BLaER1 (cell line): ENCODE data around the gene TLE4.

ENCODE experiments used
- H3K27ac ChIP-seq: shearing (Covaris generic); formaldehyde crosslinking; 2 replicates; pipeline ENCODE4 v1.8.1; 2022
- H3K27me3 ChIP-seq: shearing (Covaris generic); formaldehyde crosslinking; 2 replicates; pipeline ENCODE4 v1.8.1; 2022
- H3K36me3 ChIP-seq: shearing (Covaris generic); formaldehyde crosslinking; 2 replicates; pipeline ENCODE4 v1.8.1; 2022
- H3K4me1 ChIP-seq: shearing (Covaris generic); formaldehyde crosslinking; 2 replicates; pipeline ENCODE4 v1.8.1; 2022
- H3K4me2 ChIP-seq: shearing (Covaris generic); formaldehyde crosslinking; 2 replicates; pipeline ENCODE4 v1.8.1; 2022
- H3K4me3 ChIP-seq: shearing (Covaris generic); formaldehyde crosslinking; 2 replicates; pipeline ENCODE4 v1.8.1; 2022
- H3K9ac ChIP-seq: shearing (Covaris generic); formaldehyde crosslinking; 2 replicates; pipeline ENCODE4 v1.8.1; 2022
- H3K9me3 ChIP-seq: shearing (Covaris generic); formaldehyde crosslinking; 2 replicates; pipeline ENCODE4 v1.8.1; 2022
- H4K20me1 ChIP-seq: shearing (Covaris generic); formaldehyde crosslinking; 2 replicates; pipeline ENCODE4 v1.8.1; 2022
- Cebpa-rat ChIP-seq: shearing (Covaris generic); IDR thresholded peaks from 2 replicates; pipeline ENCODE4 v1.8.1; 2022

TLE4 gene

DNA sequence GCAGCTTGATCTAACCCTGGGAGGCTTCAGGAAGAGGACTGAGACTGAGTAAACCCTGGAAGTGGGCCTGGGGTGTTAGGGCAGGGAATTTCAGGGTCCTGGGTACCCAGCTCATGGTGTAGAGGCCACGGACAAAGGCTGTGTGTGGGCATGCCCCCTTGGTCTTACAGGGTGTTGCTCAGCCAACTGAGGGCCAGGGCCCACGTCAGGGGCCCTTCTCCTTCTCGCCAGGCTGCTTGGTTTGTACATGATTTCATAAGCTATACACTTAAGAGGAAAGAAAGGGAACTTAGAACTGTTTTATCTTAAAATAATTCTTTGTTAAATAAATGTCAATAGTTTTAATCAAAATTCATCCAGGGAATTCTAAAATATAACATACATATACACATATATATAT is 95.4 kb downstream of the TLE4 start:
- H3K36me3 ChIP-seq: peaks cover 92% of the 10 kb centered on the region
- H3K27ac ChIP-seq: 0 out of 2 replicates have a peak overlapping the region, but pooled peaks have one; percentile 3
- no peak overlapping the region for H3K4me3 ChIP-seq
- TF ChIP-seq Cebpa-rat: no peak
- peaks cover 19% of the 10 kb centered on the region for H3K4me1 ChIP-seq
- H4K20me1 ChIP-seq: peaks cover 84% of the 10 kb centered on the region
- no peak overlapping the region for H3K4me2 ChIP-seq
- H3K9me3 ChIP-seq: no peaks in the 10 kb centered on the region
- no peak overlapping the region for H3K9ac ChIP-seq
- no peaks in the 10 kb centered on the region for H3K27me3 ChIP-seq

DNA sequence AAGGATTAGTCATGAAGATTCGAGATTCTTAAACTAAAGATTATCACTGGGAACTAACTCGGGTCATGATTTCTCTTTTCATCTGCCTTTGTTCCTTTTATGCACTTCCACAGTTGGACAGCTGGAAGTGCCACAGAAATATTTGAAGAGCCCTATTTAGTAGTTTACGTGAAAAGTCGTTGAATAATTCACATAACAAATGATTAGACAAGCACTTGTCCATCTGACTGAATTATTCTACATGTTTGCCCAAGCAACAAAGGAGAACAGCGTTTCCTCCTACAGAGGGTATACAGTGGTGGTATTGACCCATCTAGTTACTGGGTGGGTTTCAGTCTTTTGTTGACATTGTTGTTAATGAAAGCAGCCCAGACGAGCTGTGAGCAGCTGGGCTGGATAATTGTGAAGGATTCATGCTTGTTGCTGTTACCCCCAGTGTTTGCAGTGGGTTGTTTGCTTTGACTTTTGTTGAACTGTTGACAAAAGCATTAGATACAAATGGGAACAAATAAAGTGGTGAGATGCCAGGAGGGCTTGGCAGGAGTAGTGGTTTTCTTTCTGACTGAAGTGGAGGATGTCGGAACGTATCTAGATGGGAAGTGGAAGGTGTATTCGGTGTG is 96.2 kb downstream of the TLE4 start:
- Histone ChIP-seq H4K20me1 (peaks cover 87% of the 10 kb centered on the region), H3K4me3 (no peak overlapping the region), H3K4me2 (no peak overlapping the region), H3K4me1 (peaks cover 13% of the 10 kb centered on the region), H3K9ac (no peak overlapping the region), H3K27me3 (no peaks in the 10 kb centered on the region), H3K9me3 (no peaks in the 10 kb centered on the region), H3K36me3 (peaks cover 96% of the 10 kb centered on the region), H3K27ac (no peak overlapping the region)
- no peak for TF ChIP-seq Cebpa-rat

DNA sequence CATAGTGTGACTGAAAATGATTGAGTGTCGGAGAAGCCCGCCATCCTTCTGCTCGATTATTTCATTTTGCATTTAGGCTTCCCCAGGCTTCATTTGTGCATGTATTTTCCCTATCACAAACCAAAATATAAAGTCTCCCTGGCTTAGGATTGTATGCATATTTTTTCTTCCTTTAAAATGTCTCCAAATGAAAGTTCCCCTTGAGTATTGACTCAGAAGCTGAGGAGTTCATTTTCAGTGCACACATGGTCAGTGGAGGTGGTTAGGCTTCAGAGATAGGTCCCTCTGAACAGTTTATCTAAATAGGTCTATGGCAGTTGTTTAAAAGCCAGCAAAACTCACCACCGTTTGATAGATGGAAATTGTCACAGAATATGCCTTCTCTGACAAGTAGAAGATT is 97.2 kb downstream of the TLE4 start:
- no peaks in the 10 kb centered on the region for H3K27me3 ChIP-seq
- no peak overlapping the region for H3K4me3 ChIP-seq
- peaks cover 4% of the 10 kb centered on the region; the same call in 1 of the 2 replicates for H3K4me1 ChIP-seq
- no peak overlapping the region for H3K4me2 ChIP-seq
- TF ChIP-seq Cebpa-rat: no peak
- H4K20me1 ChIP-seq: peaks cover 83% of the 10 kb centered on the region
- H3K36me3 ChIP-seq: peaks cover 98% of the 10 kb centered on the region
- no peak overlapping the region for H3K9ac ChIP-seq
- H3K27ac ChIP-seq: no peak overlapping the region
- H3K9me3 ChIP-seq: no peaks in the 10 kb centered on the region

DNA sequence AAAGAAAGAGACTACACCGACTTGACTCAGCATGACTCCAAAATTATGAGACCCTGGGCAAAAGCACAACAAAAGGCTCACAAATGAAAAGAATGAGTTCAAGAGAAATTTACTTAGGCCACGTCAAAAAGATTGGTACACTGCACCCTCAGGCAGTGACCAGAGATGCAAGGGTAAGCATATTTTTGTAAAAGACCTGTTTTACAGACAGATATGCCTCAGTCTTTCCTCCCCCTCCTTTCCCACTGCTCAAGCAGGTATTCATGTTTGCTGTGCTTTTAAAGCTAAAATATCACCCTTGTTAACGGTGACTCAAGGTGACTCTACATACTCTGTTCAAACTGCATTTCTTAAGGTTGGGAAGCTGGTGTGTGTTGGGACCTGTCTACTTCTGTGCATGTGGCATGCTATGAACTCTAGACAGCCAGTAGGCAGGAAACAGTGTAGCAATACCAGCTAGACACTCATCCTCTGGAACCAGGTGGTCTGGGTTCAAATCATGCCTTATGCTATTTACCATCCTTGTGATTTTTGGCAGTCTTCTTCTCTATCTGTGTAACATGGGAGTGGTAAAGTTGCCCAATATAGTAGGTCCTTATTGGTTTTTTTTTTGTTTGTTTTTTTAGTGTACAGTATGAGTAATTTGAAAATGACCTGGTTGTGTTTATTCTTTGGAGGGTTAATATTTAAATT is 98.7 kb downstream of the TLE4 start:
- H3K27ac ChIP-seq: no peak overlapping the region
- no peaks in the 10 kb centered on the region for H3K9me3 ChIP-seq
- no peaks in the 10 kb centered on the region for H3K27me3 ChIP-seq
- no peaks in the 10 kb centered on the region; the same call in 1 of the 2 replicates for H3K4me1 ChIP-seq
- H3K36me3 ChIP-seq: peaks cover 99% of the 10 kb centered on the region
- H3K4me2 ChIP-seq: no peak overlapping the region
- H4K20me1 ChIP-seq: peaks cover 72% of the 10 kb centered on the region
- TF ChIP-seq Cebpa-rat: no peak
- no peak overlapping the region; the same call in 1 of the 2 replicates for H3K9ac ChIP-seq
- H3K4me3 ChIP-seq: no peak overlapping the region

DNA sequence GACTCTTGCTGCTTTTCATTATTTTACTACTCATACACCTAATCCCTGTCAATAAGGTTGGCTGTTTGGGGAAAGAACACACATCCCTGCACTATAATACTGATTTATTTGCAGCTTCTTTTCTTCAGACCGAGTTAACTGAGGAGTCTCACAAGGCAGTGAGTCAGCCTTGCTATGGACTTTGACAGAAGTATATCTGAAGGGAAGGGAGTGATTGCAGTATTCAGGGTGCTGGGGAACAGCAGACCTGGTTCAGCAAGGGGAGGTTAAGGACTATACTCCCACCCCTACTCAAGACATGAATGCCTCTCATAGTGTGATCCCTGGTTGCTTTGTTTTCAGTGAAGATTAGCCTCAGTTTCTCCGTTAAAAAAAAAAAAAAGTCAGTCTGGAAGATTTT is 99.8 kb downstream of the TLE4 start:
- H3K4me1 ChIP-seq: no peaks in the 10 kb centered on the region; the same call in 1 of the 2 replicates
- H3K4me3 ChIP-seq: no peak overlapping the region
- TF ChIP-seq Cebpa-rat: no peak
- H3K27me3 ChIP-seq: no peaks in the 10 kb centered on the region
- no peaks in the 10 kb centered on the region for H3K9me3 ChIP-seq
- peaks cover 100% of the 10 kb centered on the region for H3K36me3 ChIP-seq
- no peak overlapping the region for H3K9ac ChIP-seq
- peaks cover 69% of the 10 kb centered on the region for H4K20me1 ChIP-seq
- H3K27ac ChIP-seq: no peak overlapping the region
- H3K4me2 ChIP-seq: no peak overlapping the region

DNA sequence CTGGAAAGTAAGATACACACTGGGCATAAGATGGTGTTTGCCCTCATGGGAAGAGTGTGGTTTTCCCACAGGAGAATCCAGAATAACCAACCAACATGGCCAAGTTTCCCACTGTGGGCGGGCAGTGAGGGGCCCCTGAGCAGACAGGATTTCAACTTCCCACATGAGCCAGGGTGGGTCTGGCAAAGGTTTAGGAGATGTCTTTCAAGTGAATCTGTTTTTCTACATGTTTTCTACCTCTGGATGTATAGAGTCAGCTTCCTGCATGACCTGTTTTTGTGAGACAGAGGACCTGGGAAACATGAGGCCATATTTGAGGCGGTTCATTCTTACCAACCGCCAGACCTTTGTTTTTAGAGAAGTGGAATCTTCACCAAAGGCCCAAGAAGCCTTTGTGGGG is 100.5 kb downstream of the TLE4 start:
- Histone ChIP-seq H4K20me1 (peaks cover 64% of the 10 kb centered on the region), H3K27me3 (no peaks in the 10 kb centered on the region), H3K4me3 (no peak overlapping the region), H3K9ac (no peak overlapping the region), H3K9me3 (no peaks in the 10 kb centered on the region), H3K4me2 (no peak overlapping the region), H3K4me1 (no peaks in the 10 kb centered on the region; the same call in 1 of the 2 replicates), H3K36me3 (peaks cover 100% of the 10 kb centered on the region), H3K27ac (no peak overlapping the region)
- TF ChIP-seq Cebpa-rat: no peak

DNA sequence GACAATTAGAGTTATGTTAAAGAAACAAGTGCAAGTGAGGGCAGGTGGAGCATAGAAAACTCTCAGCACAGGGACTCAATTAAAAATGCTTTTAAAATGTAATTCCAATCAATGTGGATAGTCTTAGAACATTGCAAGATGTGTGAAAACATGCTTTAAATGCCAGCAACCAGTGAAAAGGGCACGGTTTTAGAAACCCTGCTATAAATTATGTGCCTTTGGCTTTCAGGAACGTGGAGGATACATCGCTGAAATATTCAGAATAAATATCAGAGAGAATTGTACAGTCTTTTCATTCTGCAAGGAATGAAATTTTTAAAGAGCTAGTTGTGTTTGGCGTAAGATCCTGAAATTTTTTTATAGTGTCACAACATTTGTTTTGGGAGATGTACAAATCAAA is 101.1 kb downstream of the TLE4 start:
- Histone ChIP-seq H3K9ac (no peak overlapping the region), H3K36me3 (peaks cover 100% of the 10 kb centered on the region), H4K20me1 (peaks cover 58% of the 10 kb centered on the region), H3K27me3 (no peaks in the 10 kb centered on the region), H3K4me1 (no peaks in the 10 kb centered on the region; the same call in 1 of the 2 replicates), H3K27ac (no peak overlapping the region), H3K4me3 (no peak overlapping the region), H3K4me2 (no peak overlapping the region), H3K9me3 (peaks cover 3% of the 10 kb centered on the region; the same call in 1 of the 2 replicates)
- no peak for TF ChIP-seq Cebpa-rat

DNA sequence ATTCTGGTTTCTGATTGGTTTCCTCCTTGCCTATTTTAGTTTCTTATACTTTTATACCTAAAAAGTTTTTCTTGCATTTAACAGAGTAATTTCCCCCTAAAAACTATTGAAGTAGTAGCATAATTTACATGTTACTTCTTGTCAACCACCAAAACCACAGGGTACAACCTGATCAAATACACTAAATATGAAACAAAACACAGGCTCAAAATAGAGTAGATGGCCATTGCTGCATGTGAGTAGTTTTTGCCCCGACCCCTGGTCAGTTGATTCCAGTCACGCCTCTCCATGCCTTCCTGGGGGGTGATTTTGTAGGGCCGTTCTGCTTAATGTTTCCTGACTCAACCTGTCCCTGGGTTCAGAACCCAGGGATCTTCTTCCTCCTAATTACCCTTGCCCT is 101.8 kb downstream of the TLE4 start:
- Histone ChIP-seq H3K36me3 (peaks cover 99% of the 10 kb centered on the region), H3K4me1 (no peaks in the 10 kb centered on the region; the same call in 1 of the 2 replicates), H3K4me3 (no peak overlapping the region), H3K9me3 (peaks cover 5% of the 10 kb centered on the region; the same call in 1 of the 2 replicates), H3K4me2 (no peak overlapping the region), H3K27me3 (no peaks in the 10 kb centered on the region), H3K9ac (no peak overlapping the region), H4K20me1 (peaks cover 50% of the 10 kb centered on the region), H3K27ac (no peak overlapping the region)
- TF ChIP-seq Cebpa-rat: no peak

DNA sequence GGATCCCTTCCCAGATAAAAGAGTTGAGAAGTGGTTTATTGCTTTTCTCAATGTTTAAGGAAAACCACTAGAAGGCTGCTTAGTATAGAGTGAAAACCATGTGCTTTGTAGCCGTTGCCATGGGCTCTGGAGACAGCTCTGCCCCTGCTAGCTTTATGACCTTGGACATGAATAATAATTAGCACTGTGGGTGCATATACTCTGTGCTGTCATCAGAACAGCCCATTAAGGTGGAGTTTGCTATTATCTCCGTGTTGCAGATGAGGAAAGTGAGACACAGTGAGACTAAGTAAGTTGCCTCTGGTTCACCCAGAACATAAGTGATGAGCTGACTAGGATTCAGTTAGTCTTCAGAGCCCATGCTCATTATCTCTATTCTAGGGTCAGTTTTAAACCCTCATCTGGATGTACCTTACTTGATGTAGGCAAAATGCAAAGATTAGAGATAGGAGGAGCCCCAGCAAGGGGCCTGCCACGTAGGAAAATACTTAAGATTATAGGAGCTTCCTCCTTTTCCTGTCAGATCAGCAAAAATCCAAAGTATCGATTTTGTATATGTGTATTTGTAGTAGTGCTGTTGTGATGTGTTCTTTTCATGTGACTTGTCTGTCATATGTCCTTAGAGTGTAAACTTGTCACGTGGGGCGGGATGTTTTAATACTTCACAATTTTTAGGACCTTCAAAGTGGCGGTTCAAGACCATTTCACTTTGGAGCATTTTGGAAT is 102.5 kb downstream of the TLE4 start:
- Histone ChIP-seq H3K9me3 (peaks cover 5% of the 10 kb centered on the region; the same call in 1 of the 2 replicates), H3K9ac (no peak overlapping the region), H4K20me1 (peaks cover 44% of the 10 kb centered on the region), H3K36me3 (peaks cover 93% of the 10 kb centered on the region), H3K4me1 (no peaks in the 10 kb centered on the region; the same call in 1 of the 2 replicates), H3K27ac (no peak overlapping the region), H3K4me2 (no peak overlapping the region), H3K4me3 (no peak overlapping the region), H3K27me3 (no peaks in the 10 kb centered on the region)
- no peak for TF ChIP-seq Cebpa-rat

DNA sequence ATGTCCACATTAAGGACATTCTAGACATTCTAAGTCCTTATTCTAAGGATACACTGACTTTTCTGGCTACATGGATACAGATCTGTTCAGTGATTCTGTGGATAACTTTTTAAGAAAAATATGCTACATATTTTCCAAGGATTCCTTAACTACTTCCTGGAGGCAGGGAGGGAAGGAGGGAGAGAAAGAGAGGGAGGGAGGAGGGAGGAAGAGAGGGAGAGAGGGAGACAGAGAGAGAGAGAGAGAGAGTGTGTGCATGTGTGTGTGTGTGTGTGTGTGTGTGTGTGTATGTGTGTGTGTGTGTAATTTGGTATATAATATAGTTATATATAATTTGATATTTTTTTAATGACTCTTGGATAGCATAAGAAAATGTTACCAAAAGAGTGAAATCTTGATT is 109.8 kb downstream of the TLE4 start:
- Histone ChIP-seq H3K27ac (no peak overlapping the region), H3K36me3 (peaks cover 58% of the 10 kb centered on the region), H3K9me3 (peaks cover 5% of the 10 kb centered on the region; the same call in 1 of the 2 replicates), H3K4me1 (peaks cover 53% of the 10 kb centered on the region), H3K4me2 (peak overlapping the region; percentile 30; the same call in 1 of the 2 replicates), H3K27me3 (no peaks in the 10 kb centered on the region), H3K9ac (no peak overlapping the region), H4K20me1 (peaks cover 59% of the 10 kb centered on the region), H3K4me3 (no peak overlapping the region)
- no peak for TF ChIP-seq Cebpa-rat
